Caco-2 (cell line): ENCODE data around the gene PLEKHG5. TPM values are rescaled to one million over a fixed set of nuclear protein-coding genes. Genes with fewer than 3 reads are reported as not detected.
"Not testable (repeated sequence)": the region's sequence is repeated elsewhere in the genome, so short reads cannot be mapped to it uniquely, and the experiment has no call there.

ENCODE experiments used
- BruUV-seq: library from RNA; stranded (reverse); fragments of 400-500 nt; replicated peaks from 2 replicates; lab custom pipeline; 2021; lab: Mats Ljungman, UMichigan
- CTCF ChIA-PET: fragments of 300-600 bp; sonication (Branson Sonifier 250); formaldehyde crosslinking; loops from one replicate; lab custom pipeline; 2022; ENCODE audit warnings: antibody characterized with exemption; lab: Charles Lee
- POLR2A ChIA-PET: fragments of 300-600 bp; sonication (Branson Sonifier 250); formaldehyde crosslinking; loops from one replicate; lab custom pipeline; 2022; ENCODE audit warnings: antibody characterized with exemption; lab: Charles Lee
- DNase-seq, 2 experiments: peaks; one replicate each; pipeline versions ENCODE4 v3.0.0 to v3.0.0-alpha.2; 2020 to 2022
- H3K27me3 ChIP-seq: replicated peaks from 2 replicates; pipeline ENCODE4 v1.6.0; 2011; ENCODE audit warnings: low read length; ENCODE audit not compliant: control insufficient read depth, insufficient read depth
- H3K36me3 ChIP-seq: 2 replicates; pipeline ENCODE4 v1.5.1; 2011; ENCODE audit warnings: low read length; ENCODE audit not compliant: control insufficient read depth, insufficient read depth
- H3K4me1 ChIP-seq: fragments of 250-450 bp; sonication (Bioruptor Pico); 2 replicates; pipeline ENCODE4 v1.5.1; 2020; ENCODE audit warnings: mild to moderate bottlenecking
- H3K4me3 ChIP-seq: 2 replicates; pipeline ENCODE4 v1.5.1; 2011; ENCODE audit warnings: low read depth, mild to moderate bottlenecking, control low read depth, low read length
- H3K9me3 ChIP-seq: fragments of 250-450 bp; sonication (Bioruptor Pico); 2 replicates; pipeline ENCODE4 v1.5.1; 2020; ENCODE audit warnings: mild to moderate bottlenecking, moderate library complexity
- H3K27ac Mint-ChIP-seq: one replicate; pipeline ENCODE4 v1.8.0; 2022; ENCODE audit warnings: mixed read lengths; ENCODE audit not compliant: unreplicated experiment
- H3K27me3 Mint-ChIP-seq: one replicate; pipeline ENCODE4 v1.8.0; 2022; ENCODE audit warnings: mixed read lengths; ENCODE audit not compliant: insufficient read depth, unreplicated experiment
- H3K36me3 Mint-ChIP-seq: one replicate; pipeline ENCODE4 v1.8.0; 2022; ENCODE audit warnings: mild to moderate bottlenecking, mixed read lengths; ENCODE audit not compliant: insufficient read depth, unreplicated experiment
- H3K4me1 Mint-ChIP-seq: one replicate; pipeline ENCODE4 v1.8.0; 2022; ENCODE audit warnings: low read depth, mixed read lengths; ENCODE audit not compliant: unreplicated experiment
- H3K4me3 Mint-ChIP-seq: one replicate; pipeline ENCODE4 v1.8.0; 2022; ENCODE audit warnings: mild to moderate bottlenecking, moderate library complexity, mixed read lengths; ENCODE audit not compliant: unreplicated experiment
- H3K9me3 Mint-ChIP-seq: one replicate; pipeline ENCODE4 v1.8.0; 2022; ENCODE audit warnings: mixed read lengths; ENCODE audit not compliant: unreplicated experiment
- intact Hi-C: fragments of 100-400 bp; cut with micrococcal nuclease; formaldehyde crosslinking; loops from one replicate; pipeline ENCODE4 v1.10.0; 2022; ENCODE audit not compliant: unreplicated experiment
- total RNA-seq: library from RNA; stranded (reverse); gene quantifications from 2 replicates; pipeline ENCODE4 v1.2.3, GENCODE V29; 2022
- TF ChIP-seq, protein P1 (sequence below), 2 experiments: fragments of 200-600 bp in 1 of 2; IDR thresholded peaks; 1 replicate in 1 of 2; 2 replicates in 1 of 2; pipeline versions ENCODE4 v1.5.1 to v1.8.0; 2011 to 2022; ENCODE audit warnings: antibody characterized with exemption in 1 of 2, control low read depth in 1 of 2, inconsistent platforms in 1 of 2, low read depth in 1 of 2, low read length in 1 of 2, mild to moderate bottlenecking in 1 of 2, moderate library complexity in 1 of 2; ENCODE audit not compliant: insufficient read depth in 1 of 2, severe bottlenecking in 1 of 2, unreplicated experiment in 1 of 2

The PLEKHG5 gene
- total RNA-seq, 1 experiment from 2014 or later: 12.2 TPM

DNA sequence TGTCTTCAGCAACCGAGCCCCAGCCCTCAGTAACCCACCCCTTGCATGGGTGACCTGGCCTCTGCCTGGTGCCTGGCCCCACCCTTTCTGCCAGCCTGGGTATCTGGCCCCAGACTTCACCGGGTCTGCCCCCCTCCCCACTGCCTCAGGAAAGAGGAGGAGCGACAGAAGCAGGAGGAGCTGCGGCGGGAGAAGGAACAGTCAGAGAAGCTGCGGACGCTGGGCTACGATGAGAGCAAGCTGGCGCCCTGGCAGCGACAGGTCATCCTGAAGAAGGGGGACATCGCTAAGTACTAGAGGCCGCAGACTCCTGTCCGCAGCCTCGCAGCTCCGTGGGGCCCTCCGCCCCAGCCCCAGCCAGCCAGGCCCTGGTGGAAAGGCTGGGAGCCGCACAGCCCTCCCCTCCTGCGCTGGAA is 31.6 kb downstream of the PLEKHG5 start:
- H3K4me3 ChIP-seq: no peak overlapping the region
- H3K36me3 Mint-ChIP-seq: peaks cover 12% of the 10 kb centered on the region

DNA sequence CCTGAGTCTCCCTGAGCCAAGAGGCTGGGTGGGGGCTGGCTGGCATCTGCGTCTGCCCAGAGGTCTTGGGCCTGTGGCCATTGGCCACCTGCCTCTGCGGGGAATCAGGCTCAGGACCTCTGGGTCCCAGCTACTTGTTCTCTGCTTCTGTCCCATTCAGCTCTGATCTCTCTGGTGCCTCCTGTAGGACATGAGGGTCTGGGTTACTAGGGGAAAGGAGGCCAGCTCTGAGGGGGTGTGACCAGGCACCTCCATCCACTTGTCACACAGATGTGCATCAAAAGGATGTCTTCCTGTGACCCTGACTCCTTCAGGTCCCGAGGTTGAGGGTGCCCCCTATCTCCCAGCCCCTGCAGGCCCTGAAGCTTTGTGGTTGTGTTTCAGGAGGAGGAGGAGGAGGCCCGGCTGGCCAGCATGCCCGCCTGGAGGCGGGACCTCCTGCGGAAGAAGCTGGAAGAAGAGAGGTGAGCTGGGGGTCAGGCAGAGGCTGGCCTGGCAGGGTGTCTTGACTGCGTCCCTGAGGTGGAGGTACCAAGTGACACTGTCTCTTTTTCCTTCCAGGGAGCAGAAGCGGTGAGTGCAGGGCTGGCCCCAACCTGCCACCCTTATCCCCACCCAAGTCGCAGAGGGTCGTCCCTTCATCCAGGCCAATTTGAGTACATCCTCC is 34.5 kb downstream of the PLEKHG5 start:
- no peaks in the 10 kb centered on the region for H3K27me3 Mint-ChIP-seq
- CTCF ChIA-PET: interaction anchor here (0.6 kb wide), 2 partner anchors 56 to 100 kb away, joined by 3 to 5 read pairs; no protein-coding TSS in a partner anchor
- BruUV-seq: no TSS peak
- no peak for DNase-seq
- H3K4me1 ChIP-seq: no peaks in the 10 kb centered on the region
- H3K36me3 ChIP-seq: no peaks in the 10 kb centered on the region
- H3K27me3 ChIP-seq: no peaks in the 10 kb centered on the region
- no peaks in the 10 kb centered on the region for H3K9me3 Mint-ChIP-seq
- no peak overlapping the region for H3K27ac Mint-ChIP-seq
- POLR2A ChIA-PET: no interaction called here
- no peak overlapping the region for H3K4me3 ChIP-seq
- intact Hi-C loops: no loop called here
- TF ChIP-seq, protein P1, sequence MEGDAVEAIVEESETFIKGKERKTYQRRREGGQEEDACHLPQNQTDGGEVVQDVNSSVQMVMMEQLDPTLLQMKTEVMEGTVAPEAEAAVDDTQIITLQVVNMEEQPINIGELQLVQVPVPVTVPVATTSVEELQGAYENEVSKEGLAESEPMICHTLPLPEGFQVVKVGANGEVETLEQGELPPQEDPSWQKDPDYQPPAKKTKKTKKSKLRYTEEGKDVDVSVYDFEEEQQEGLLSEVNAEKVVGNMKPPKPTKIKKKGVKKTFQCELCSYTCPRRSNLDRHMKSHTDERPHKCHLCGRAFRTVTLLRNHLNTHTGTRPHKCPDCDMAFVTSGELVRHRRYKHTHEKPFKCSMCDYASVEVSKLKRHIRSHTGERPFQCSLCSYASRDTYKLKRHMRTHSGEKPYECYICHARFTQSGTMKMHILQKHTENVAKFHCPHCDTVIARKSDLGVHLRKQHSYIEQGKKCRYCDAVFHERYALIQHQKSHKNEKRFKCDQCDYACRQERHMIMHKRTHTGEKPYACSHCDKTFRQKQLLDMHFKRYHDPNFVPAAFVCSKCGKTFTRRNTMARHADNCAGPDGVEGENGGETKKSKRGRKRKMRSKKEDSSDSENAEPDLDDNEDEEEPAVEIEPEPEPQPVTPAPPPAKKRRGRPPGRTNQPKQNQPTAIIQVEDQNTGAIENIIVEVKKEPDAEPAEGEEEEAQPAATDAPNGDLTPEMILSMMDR (IDR thresholded peaks at IDR 0.05; ENCODE audit: insufficient read depth in 1 of 2, low read depth in 1 of 2, low read length in 1 of 2, severe bottlenecking in 1 of 2, unreplicated experiment in 1 of 2): no peak
- H3K36me3 Mint-ChIP-seq: peaks cover 5% of the 10 kb centered on the region
- H3K9me3 ChIP-seq: no peaks in the 10 kb centered on the region
- H3K4me3 Mint-ChIP-seq: no peak overlapping the region
- H3K4me1 Mint-ChIP-seq: no peaks in the 10 kb centered on the region

More for the DNA sequence above, 31.6 kb downstream of the PLEKHG5 start:
- TF ChIP-seq, protein P1 (IDR thresholded peaks at IDR 0.05; ENCODE audit: insufficient read depth in 1 of 2, low read depth in 1 of 2, low read length in 1 of 2, severe bottlenecking in 1 of 2, unreplicated experiment in 1 of 2): no peak
- DNase-seq: no peak
- no peaks in the 10 kb centered on the region for H3K27me3 ChIP-seq
- no peaks in the 10 kb centered on the region for H3K9me3 ChIP-seq
- peaks cover 1% of the 10 kb centered on the region; the same call in 1 of the 2 replicates for H3K36me3 ChIP-seq
- intact Hi-C loops: no loop called here
- H3K27me3 Mint-ChIP-seq: no peaks in the 10 kb centered on the region
- ChIA-PET POLR2A (no interaction called here), CTCF (no interaction called here)
- no TSS peak for BruUV-seq
- no peaks in the 10 kb centered on the region for H3K9me3 Mint-ChIP-seq
- H3K4me1 Mint-ChIP-seq: no peaks in the 10 kb centered on the region
- H3K4me1 ChIP-seq: no peaks in the 10 kb centered on the region
- no peak overlapping the region for H3K27ac Mint-ChIP-seq
- no peak overlapping the region for H3K4me3 Mint-ChIP-seq

DNA sequence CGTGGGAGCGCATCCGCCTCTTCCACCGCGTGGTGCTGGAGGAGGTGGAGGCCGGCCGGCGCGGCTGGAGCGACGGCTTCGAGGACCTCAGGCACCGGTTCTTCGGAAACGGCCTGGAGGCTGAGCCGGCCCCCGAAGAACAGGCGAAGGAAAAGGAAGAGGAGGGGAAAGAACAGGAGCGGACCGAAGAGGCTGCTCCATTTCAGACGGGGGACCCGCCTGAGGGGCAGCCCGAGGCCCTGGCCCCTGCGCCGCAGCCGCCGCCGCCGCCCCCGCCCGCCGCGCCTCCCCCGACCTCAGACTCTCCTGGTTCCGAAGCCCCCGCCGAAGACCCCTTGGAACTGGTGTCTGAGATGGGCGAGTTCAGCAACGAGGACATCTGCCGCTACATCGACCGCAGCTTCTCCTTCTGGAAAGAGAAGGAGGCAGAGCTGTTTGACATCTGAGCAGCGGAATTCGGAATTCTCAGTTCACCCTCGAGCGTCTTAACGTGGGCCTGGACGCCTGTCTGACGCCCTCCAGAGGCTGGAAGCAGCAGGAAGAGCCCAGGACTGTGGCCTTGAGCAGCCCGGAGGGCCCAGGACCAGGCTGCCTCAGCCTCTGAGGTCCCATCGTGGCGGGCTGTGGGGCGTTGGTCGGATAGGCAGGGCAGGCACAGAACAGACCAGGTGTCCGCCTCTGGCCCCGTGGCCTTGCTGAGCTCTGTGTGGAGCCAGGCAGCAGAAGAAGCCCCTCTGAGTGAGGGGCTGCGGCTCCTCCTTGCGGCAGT is 35.5 kb downstream of the PLEKHG5 start:
- H3K36me3 Mint-ChIP-seq, BruUV-seq, H3K9me3 Mint-ChIP-seq, H3K4me3 Mint-ChIP-seq, POLR2A ChIA-PET, H3K4me3 ChIP-seq, intact Hi-C loops, H3K4me1 ChIP-seq, H3K36me3 ChIP-seq, H3K27me3 ChIP-seq, DNase-seq, H3K4me1 Mint-ChIP-seq, H3K27ac Mint-ChIP-seq, H3K9me3 ChIP-seq, H3K27me3 Mint-ChIP-seq: not testable (repeated sequence)
- CTCF ChIA-PET: interaction anchor here (0.6 kb wide), 1 partner anchor 55 kb away, joined by 3 read pairs; no protein-coding TSS in a partner anchor
